Measurements from ENCODE around the gene PGA4. TPM values are rescaled to one million over a fixed set of nuclear protein-coding genes. Genes with fewer than 3 reads are reported as not detected.

Gene PGA4
- total RNA-seq, 6 experiments from 2014 or later, result not detected

DNA sequence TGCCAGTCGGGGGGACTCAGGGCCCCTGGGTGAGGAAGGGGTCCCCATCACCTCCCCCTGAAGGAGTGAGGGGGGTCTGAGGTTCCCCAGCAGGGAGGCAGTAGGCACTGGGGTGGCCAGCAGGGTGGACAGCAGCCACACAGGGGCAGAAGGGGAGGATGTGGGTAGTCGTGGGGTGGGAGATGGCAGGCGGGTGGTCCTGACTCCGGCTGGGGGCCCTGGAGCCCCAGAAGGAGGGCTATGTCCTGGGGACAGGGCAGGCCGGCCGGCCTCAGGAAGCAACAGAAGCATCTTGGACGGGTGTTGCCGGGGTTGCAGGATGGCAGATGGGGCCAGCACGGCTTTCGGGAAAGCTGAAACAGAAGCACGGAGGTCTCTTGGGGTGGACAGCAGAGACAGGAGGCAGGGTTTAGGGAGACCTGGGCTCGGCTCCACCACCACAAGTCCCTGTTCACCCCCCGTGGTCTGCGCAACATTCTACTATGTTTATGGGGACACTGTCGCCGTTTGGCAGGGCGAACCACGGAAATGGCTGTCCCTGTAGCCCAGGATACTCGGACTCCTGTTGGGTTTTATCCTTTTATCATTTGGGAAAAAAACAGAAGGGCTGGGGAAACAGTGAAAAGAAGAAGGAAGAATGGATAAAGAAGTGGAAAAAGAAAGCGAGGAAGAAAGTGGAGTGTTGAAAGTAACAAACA is 58.9 kb downstream of the PGA4 start:
- Mint-ChIP-seq H3K27ac (no peak overlapping the region), H3K4me1 (ENCODE audit: low read depth) (peaks cover 6% of the 10 kb centered on the region; the same call in 1 of the 2 replicates), H3K27me3 (ENCODE audit: insufficient read depth) (peaks cover 4% of the 10 kb centered on the region), H3K4me3 (no peak overlapping the region), H3K9me3 (no peaks in the 10 kb centered on the region), H3K36me3 (ENCODE audit: low read depth) (no peaks in the 10 kb centered on the region)
- no peak for DNase-seq
- TF ChIP-seq, protein P1, sequence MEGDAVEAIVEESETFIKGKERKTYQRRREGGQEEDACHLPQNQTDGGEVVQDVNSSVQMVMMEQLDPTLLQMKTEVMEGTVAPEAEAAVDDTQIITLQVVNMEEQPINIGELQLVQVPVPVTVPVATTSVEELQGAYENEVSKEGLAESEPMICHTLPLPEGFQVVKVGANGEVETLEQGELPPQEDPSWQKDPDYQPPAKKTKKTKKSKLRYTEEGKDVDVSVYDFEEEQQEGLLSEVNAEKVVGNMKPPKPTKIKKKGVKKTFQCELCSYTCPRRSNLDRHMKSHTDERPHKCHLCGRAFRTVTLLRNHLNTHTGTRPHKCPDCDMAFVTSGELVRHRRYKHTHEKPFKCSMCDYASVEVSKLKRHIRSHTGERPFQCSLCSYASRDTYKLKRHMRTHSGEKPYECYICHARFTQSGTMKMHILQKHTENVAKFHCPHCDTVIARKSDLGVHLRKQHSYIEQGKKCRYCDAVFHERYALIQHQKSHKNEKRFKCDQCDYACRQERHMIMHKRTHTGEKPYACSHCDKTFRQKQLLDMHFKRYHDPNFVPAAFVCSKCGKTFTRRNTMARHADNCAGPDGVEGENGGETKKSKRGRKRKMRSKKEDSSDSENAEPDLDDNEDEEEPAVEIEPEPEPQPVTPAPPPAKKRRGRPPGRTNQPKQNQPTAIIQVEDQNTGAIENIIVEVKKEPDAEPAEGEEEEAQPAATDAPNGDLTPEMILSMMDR (IDR thresholded peaks at IDR 0.05), result no peak

Other genes starting within 250 kb of the PGA4 start
- not detected for gene CD5, start 119.9 kb upstream of the PGA4 start, total RNA-seq (2021; fragmentation: NEBNext Ultra II Directional; extraction: Animal tissue kit (Norgen Biotek cat#: 25700))
- gene VPS37C, start 60.9 kb upstream of the PGA4 start, total RNA-seq (2021; fragmentation: NEBNext Ultra II Directional; extraction: Animal tissue kit (Norgen Biotek cat#: 25700)), result 10 to 100 TPM; 14.6 to 17.0 (median 16.0) TPM
- under 1 TPM in 5 of 6 experiments, not detected in 1; 0.21 to 0.37 (median 0.24) TPM for gene PGA3, start 18.8 kb upstream of the PGA4 start, total RNA-seq (2021; fragmentation: NEBNext Ultra II Directional; extraction: Animal tissue kit (Norgen Biotek cat#: 25700))
- gene PGA5, start 18.8 kb downstream of the PGA4 start, total RNA-seq (2021; fragmentation: NEBNext Ultra II Directional; extraction: Animal tissue kit (Norgen Biotek cat#: 25700)), result not detected
- gene VWCE, start 73.0 kb downstream of the PGA4 start, total RNA-seq (2021; fragmentation: NEBNext Ultra II Directional; extraction: Animal tissue kit (Norgen Biotek cat#: 25700)), result 1 to 10 TPM in 1 of 6 experiments, under 1 TPM in 5; 0.47 to 1.5 (median 0.74) TPM
- 100 to 1,000 TPM; 241 to 285 (median 267) TPM for gene DDB1, start 110.8 kb downstream of the PGA4 start, total RNA-seq (2021; fragmentation: NEBNext Ultra II Directional; extraction: Animal tissue kit (Norgen Biotek cat#: 25700))
- 10 to 100 TPM; 27.3 to 43.0 (median 31.8) TPM for gene TKFC, start 110.9 kb downstream of the PGA4 start, total RNA-seq (2021; fragmentation: NEBNext Ultra II Directional; extraction: Animal tissue kit (Norgen Biotek cat#: 25700))
- gene CYB561A3, start 139.5 kb downstream of the PGA4 start, total RNA-seq (2021; fragmentation: NEBNext Ultra II Directional; extraction: Animal tissue kit (Norgen Biotek cat#: 25700)), result 10 to 100 TPM; 38.7 to 52.8 (median 46.7) TPM
- gene TMEM138, start 140.0 kb downstream of the PGA4 start, total RNA-seq (2021; fragmentation: NEBNext Ultra II Directional; extraction: Animal tissue kit (Norgen Biotek cat#: 25700)), result 10 to 100 TPM; 49.0 to 63.1 (median 58.0) TPM
- 1 to 10 TPM; 5.9 to 9.5 (median 8.3) TPM for gene TMEM216, start 170.2 kb downstream of the PGA4 start, total RNA-seq (2021; fragmentation: NEBNext Ultra II Directional; extraction: Animal tissue kit (Norgen Biotek cat#: 25700))
- gene CPSF7, start 207.6 kb downstream of the PGA4 start, total RNA-seq (2021; fragmentation: NEBNext Ultra II Directional; extraction: Animal tissue kit (Norgen Biotek cat#: 25700)), result 10 to 100 TPM; 56.9 to 72.4 (median 64.8) TPM
- 10 to 100 TPM; 33.9 to 43.0 (median 38.3) TPM for gene SDHAF2, start 207.8 kb downstream of the PGA4 start, total RNA-seq (2021; fragmentation: NEBNext Ultra II Directional; extraction: Animal tissue kit (Norgen Biotek cat#: 25700))

Measured in HFFc6 (cell line).